Subcutaneous abdominal adipose tissue (tissue), 5 donors: ENCODE data around the gene ZCCHC4.

Experiments
- H3K27ac ChIP-seq: one replicate; pipeline ENCODE4 v1.7.0; 2013; ENCODE audit warnings: low read depth, mild to moderate bottlenecking, inconsistent platforms, low read length, moderate library complexity
- H3K27me3 ChIP-seq, 5 donors: one replicate each; pipeline ENCODE4 v1.7.0; 2013; ENCODE audit warnings: low read length in 5 of 5, inconsistent platforms in 1 of 5; ENCODE audit not compliant: control insufficient read depth in 5 of 5, insufficient read depth in 4 of 5
- H3K36me3 ChIP-seq, 5 donors: one replicate each; pipeline ENCODE4 v1.7.0; 2013; ENCODE audit warnings: low read length in 5 of 5; ENCODE audit not compliant: control insufficient read depth in 5 of 5, insufficient read depth in 5 of 5
- H3K4me1 ChIP-seq, 5 donors: one replicate each; pipeline ENCODE4 v1.7.0; 2013; ENCODE audit warnings: low read length in 5 of 5, mild to moderate bottlenecking in 3 of 5, moderate library complexity in 1 of 5; ENCODE audit not compliant: control insufficient read depth in 5 of 5, insufficient read depth in 5 of 5
- H3K4me3 ChIP-seq, 5 donors: one replicate each; pipeline ENCODE4 v1.7.0; 2013; ENCODE audit warnings: low read length in 5 of 5, low read depth in 1 of 5
- H3K9ac ChIP-seq, 5 donors: one replicate each; pipeline ENCODE4 v1.7.0; 2013; ENCODE audit warnings: low read length in 5 of 5, mild to moderate bottlenecking in 4 of 5, moderate library complexity in 3 of 5
- H3K9me3 ChIP-seq, 5 donors: one replicate each; pipeline ENCODE4 v1.7.0; 2013; ENCODE audit warnings: low read length in 5 of 5; ENCODE audit not compliant: control insufficient read depth in 5 of 5
- donor health status: healthy.
- donor health status: healthy.
- donor health status: healthy.
- donor health status: healthy.
- donor health status: healthy.

The ZCCHC4 gene

DNA sequence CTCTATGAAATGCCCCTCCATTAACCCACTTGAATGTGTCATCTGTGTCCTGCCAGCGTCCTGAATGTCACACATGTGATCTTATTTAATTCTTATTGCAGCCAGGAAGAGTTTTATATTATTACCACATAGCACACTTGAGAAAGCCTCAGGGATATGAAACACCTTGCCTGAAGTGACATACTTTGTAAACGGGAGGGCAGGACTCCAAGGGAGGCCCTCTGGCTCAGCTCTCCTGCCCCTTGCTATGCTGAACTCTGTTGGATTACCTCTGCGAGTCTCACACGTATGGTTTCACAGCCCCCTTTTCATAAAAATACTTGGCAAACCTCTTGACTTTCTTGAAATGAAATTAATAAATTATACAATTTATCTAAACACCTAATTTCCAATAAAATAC, 11.1 kb upstream of the ZCCHC4 start:
- no peak overlapping the region for H3K27ac ChIP-seq
- H3K9me3 ChIP-seq: no peaks in the 10 kb centered on the region
- H3K27me3 ChIP-seq: no peaks in the 10 kb centered on the region
- no peaks in the 10 kb centered on the region for H3K4me1 ChIP-seq
- H3K9ac ChIP-seq: no peak overlapping the region
- no peak overlapping the region for H3K4me3 ChIP-seq
- H3K36me3 ChIP-seq: no peaks in the 10 kb centered on the region

DNA sequence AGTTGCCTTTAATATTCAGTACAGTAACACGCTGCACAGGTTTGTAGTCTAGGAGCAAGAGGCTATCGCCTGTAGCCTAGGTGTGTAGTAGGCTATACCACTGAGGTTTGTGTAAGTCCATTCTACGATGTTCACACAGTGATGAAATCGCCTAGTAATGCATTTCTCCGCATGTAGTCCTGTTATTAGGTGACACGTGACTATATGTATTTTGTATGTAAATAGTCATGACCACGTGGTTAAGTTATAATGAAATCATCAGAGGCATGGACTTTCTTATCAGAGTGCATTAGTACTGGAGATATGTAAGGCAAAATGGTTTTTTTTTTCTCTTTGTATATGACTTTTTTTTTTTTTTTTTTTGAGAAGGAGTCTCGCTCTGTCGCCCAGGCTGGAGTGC, 9.9 kb upstream of the ZCCHC4 start:
- Histone ChIP-seq H3K27me3 (peaks cover 0 to 3% (median 0%) of the 10 kb centered on the region in 5 donors), H3K9me3 (no peaks in the 10 kb centered on the region), H3K4me3 (no peak overlapping the region), H3K9ac (no peak overlapping the region), H3K27ac (no peak overlapping the region), H3K36me3 (no peaks in the 10 kb centered on the region), H3K4me1 (no peaks in the 10 kb centered on the region)

DNA sequence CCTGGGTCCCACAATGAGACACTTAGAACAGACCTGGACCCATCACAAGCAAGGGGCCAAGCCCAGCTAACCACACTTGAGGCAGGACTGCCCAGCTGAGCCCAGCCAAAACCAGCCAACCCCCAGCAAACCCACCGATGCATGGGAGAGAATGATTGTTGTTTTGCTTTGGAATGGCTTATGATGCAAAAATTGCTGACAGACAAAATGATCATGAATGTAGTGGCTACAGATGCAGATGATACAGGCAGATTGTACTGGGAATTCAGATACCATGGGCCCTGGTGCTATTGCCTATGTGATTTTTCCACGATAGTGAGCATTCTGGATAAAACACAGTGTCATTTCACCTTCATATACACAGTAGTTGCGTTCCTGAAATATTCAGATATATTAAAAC, 9.0 kb upstream of the ZCCHC4 start:
- Histone ChIP-seq H3K9me3 (no peaks in the 10 kb centered on the region), H3K27me3 (peaks cover 0 to 3% (median 0%) of the 10 kb centered on the region in 5 donors), H3K9ac (no peak overlapping the region), H3K36me3 (no peaks in the 10 kb centered on the region), H3K4me1 (no peaks in the 10 kb centered on the region), H3K4me3 (no peak overlapping the region), H3K27ac (no peak overlapping the region)

DNA sequence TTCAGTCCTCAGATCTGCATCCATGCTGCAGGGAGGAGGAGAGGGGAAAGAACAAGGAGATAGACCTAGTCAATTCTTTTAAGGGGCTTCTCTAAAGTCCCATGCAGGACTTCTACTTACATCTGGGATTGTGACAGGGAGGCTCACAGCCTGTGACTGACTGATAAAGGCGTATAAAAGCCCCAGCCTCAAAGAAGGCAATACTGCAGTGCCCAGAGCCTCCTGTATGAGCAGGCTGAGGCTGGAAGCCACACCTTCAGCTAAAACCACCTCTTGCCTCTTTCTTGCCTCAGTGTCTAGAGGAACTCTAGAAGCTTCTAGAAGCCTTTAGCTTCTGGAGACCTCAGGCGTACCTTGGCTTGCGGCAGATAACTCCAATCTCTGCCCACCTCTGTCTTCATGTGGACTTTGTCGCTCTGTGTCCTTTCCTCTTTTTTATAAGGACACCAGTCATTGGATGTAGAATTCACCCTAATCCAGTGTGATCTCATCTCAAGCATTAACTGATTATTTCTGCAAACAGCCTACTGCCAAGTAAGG, 6.0 kb upstream of the ZCCHC4 start:
- Histone ChIP-seq H3K4me3 (no peak overlapping the region), H3K9ac (no peak overlapping the region), H3K9me3 (no peaks in the 10 kb centered on the region), H3K36me3 (no peaks in the 10 kb centered on the region), H3K27ac (no peak overlapping the region), H3K27me3 (peaks cover 0 to 3% (median 0%) of the 10 kb centered on the region in 5 donors), H3K4me1 (no peaks in the 10 kb centered on the region)

DNA sequence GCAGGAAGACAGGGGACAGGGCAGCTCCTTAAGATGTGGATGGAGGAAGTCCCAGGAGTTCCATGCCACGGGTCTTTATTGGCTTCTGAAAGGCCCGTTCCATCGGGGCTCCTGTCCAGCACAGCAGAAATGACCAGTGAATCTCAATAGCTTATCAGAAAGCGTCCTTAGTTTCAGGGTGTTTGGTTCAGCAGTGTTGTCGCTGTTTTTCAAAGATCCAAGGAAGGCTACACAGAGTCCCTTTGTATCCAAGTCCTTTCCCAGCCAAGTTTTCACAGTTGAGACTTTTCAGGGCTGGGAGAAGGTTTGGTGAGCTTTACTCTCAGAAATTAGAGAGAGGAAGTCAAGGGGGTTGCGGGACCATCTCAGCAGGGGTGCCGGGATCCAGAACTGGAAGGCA, 5.0 kb upstream of the ZCCHC4 start:
- H3K36me3 ChIP-seq: no peaks in the 10 kb centered on the region
- H3K4me1 ChIP-seq: peaks cover 0 to 4% (median 4%) of the 10 kb centered on the region in 5 donors
- no peak overlapping the region for H3K9ac ChIP-seq
- H3K27ac ChIP-seq: no peak overlapping the region
- H3K4me3 ChIP-seq: no peak overlapping the region
- H3K27me3 ChIP-seq: peaks cover 0 to 3% (median 0%) of the 10 kb centered on the region in 5 donors
- no peaks in the 10 kb centered on the region for H3K9me3 ChIP-seq

DNA sequence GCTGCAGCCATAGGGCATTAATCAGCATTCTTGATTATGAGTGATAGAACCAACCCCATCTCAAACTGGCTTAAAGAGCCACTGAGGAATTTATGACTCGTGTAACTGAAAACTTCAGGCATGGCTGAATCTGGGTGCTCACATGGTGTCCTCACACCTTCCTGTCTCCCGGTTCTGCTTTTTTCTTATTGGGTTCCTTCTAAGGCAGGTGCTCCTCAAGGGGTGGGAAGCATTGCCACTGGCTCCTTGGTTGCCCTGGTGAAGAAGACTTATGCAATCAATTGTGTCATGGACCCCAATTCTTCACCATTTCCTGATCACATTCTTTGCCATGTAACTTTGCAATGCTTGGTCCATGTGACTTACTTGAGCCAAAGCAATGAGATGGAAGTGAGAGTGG, 4.3 kb upstream of the ZCCHC4 start:
- Histone ChIP-seq H3K27me3 (peaks cover 0 to 3% (median 0%) of the 10 kb centered on the region in 5 donors), H3K27ac (no peak overlapping the region), H3K4me1 (peaks cover 0 to 9% (median 8%) of the 10 kb centered on the region in 5 donors), H3K4me3 (no peak overlapping the region), H3K36me3 (no peaks in the 10 kb centered on the region), H3K9ac (no peak overlapping the region), H3K9me3 (no peaks in the 10 kb centered on the region)

DNA sequence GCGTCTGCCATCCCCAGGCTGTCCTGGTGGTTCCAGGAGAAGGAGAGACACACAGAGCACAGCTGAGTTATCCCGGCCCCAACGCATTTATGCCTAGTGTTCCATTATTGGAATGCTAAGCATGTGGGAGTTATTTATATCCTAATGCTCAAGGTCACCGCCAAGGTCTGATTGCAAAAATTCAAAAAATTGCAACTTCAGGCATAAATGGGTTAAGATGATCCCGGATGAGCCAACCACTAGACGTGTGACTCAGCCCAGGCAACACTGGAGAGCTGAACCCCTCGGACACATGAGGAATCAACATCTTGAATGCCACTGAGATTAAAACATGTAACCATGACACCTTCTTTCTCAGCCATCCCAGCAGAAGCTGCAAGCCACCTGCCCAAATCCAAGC, 3.8 kb upstream of the ZCCHC4 start:
- Histone ChIP-seq H3K36me3 (no peaks in the 10 kb centered on the region), H3K4me3 (no peak overlapping the region), H3K27me3 (peaks cover 0 to 3% (median 0%) of the 10 kb centered on the region in 5 donors), H3K27ac (no peak overlapping the region), H3K9ac (no peak overlapping the region), H3K4me1 (peaks cover 0 to 14% (median 12%) of the 10 kb centered on the region in 5 donors), H3K9me3 (no peaks in the 10 kb centered on the region)

DNA sequence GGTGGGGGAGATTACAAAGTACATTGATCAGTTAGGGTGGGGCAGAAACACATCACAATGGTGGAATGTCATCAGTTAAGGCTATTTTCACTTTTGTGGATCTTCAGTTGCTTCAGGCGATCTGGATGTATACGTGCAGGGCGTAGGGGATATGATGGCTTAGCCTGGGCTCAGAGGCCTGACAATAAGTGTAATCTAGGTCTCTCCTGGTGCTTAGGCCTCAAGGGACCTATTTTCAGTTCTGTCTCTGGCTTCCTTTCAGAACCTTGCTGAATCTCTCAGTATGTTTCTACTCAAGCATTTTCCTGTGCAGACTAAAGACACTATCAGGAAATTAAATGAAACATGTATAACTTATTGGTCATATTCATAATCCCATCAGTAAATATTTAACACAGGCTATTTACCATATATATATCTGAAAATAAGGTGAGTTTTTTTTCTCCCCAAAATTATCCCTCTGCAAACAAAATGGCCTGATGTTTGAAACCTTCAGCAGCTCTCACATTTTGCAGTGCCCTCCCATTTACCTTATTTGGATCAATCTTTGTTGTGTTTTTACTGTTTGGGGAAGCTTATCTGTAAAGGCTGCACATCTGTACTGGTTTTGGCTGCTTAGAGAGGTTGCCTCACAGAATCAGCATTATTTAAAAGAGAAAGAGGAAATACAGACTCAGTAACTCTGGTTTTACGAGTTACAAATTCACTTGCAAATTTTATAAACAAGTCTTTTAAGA, 2.3 kb upstream of the ZCCHC4 start:
- no peaks in the 10 kb centered on the region for H3K9me3 ChIP-seq
- H3K9ac ChIP-seq: peak overlapping the region in 2 of 5 donors; percentile 6 to 28
- H3K4me3 ChIP-seq: no peak overlapping the region
- peaks cover 0 to 7% (median 0%) of the 10 kb centered on the region in 5 donors for H3K36me3 ChIP-seq
- H3K27ac ChIP-seq: no peak overlapping the region
- H3K27me3 ChIP-seq: peaks cover 0 to 3% (median 0%) of the 10 kb centered on the region in 5 donors
- peaks cover 0 to 14% (median 14%) of the 10 kb centered on the region in 5 donors for H3K4me1 ChIP-seq

DNA sequence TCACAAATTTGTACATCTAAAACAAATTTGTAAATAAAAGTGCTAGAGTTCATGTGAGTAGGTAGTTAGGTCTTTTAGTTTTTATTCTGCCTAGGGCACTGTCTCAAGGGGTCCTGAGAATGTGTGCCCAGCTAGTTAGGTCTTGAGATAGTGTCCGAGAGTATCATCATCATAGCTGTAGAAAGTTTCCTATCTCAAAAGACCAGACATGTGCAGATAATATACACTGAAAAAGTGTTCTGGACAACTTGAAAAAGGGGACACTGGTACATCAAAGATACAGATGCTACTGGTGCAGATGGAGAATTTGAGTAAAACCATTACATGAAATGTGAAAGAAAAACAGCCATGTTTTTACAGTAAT, 1.8 kb upstream of the ZCCHC4 start:
- no peak overlapping the region for H3K27ac ChIP-seq

DNA sequence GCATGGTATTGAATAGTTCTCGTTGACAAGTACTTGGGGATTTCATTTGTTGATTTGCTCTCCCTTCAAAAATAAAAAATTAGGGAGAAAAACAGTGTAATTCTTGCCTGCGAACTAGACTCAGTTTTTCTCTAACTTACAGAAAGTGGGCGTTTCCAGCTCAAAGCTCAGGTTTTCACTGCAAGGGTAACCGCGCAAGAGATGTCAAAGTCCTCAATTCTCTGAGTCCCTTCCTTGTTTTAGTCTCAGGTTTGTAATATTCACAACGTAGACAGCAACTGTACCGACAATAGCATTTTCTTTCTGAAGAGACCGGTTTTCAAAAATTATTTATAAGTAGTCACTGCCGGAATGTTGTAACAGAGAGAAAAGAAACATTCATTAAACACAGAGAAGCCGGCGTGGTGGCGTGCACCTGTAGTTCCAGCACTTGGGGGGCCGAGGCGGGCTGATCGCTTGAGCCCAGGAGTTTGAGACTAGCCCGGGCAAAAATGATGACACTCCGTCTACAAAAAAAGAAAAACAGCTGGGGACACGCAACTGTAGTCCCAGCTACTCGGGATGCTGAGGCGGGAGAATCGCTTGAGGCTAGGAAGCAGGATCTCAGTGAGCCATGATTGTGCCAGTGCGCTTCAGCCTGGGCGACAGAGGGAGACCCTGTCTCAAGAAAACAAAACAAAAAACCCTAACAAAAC, 774 bp downstream of the ZCCHC4 start:
- peak overlapping the region; percentile 39 to 94 (median 89) for H3K9ac ChIP-seq
- H3K27ac ChIP-seq: peak overlapping the region; percentile 74
- H3K9me3 ChIP-seq: no peaks in the 10 kb centered on the region
- no peaks in the 10 kb centered on the region for H3K27me3 ChIP-seq
- peaks cover 0 to 14% (median 14%) of the 10 kb centered on the region in 5 donors for H3K4me1 ChIP-seq
- peaks cover 7 to 13% (median 13%) of the 10 kb centered on the region in 5 donors for H3K36me3 ChIP-seq
- peak overlapping the region; percentile 74 to 93 (median 93) for H3K4me3 ChIP-seq

More for the DNA sequence above, 1.8 kb upstream of the ZCCHC4 start:
- H3K4me3 ChIP-seq: no peak overlapping the region
- peaks cover 0 to 14% (median 14%) of the 10 kb centered on the region in 5 donors for H3K4me1 ChIP-seq
- no peaks in the 10 kb centered on the region for H3K9me3 ChIP-seq
- H3K27me3 ChIP-seq: peaks cover 0 to 3% (median 0%) of the 10 kb centered on the region in 5 donors
- H3K9ac ChIP-seq: peak overlapping the region in 2 of 5 donors; percentile 6 to 28
- H3K36me3 ChIP-seq: peaks cover 2 to 7% (median 4%) of the 10 kb centered on the region in 5 donors
